Right renal pelvis (tissue), 4 donors: ENCODE results near the gene IP6K3. TPM values are rescaled to one million over a fixed set of nuclear protein-coding genes. Genes with fewer than 3 reads are reported as not detected.

Source experiments
- DNase-seq, 4 donors: peaks; one replicate each; pipeline ENCODE4 v3.0.0-alpha.2; 2013; ENCODE audit warnings: low read depth in 4 of 4, low spot score in 3 of 4, missing footprints in 1 of 4
- polyA plus RNA-seq, 4 donors: library from polyadenylated mRNA; unstranded; fragments of 120-200 nt; gene quantifications; one replicate each; pipeline ENCODE4 v1.2.1, GENCODE V29; 2013; ENCODE audit not compliant: insufficient read length in 4 of 4

The IP6K3 gene
- polyA plus RNA-seq, 4 donors, result 0.60 to 1.3 (median 0.94) TPM

GRCh38 chr6:33682341-33682740 lies 64.4 kb downstream of the IP6K3 start:
- DNase-seq, result no peak

- DNase-seq, result no peak
Measured at GRCh38 chr6:33679761-33680160, 66.9 kb downstream of the IP6K3 start.

GRCh38 chr6:33678932-33679490 lies 67.7 kb downstream of the IP6K3 start:
- no peak for DNase-seq

GRCh38 chr6:33678233-33678931 lies 68.3 kb downstream of the IP6K3 start:
- DNase-seq, result no peak

GRCh38 chr6:33677689-33678088 lies 69.0 kb downstream of the IP6K3 start:
- no peak for DNase-seq

- DNase-seq, result no peak
Measured at GRCh38 chr6:33677143-33677660, 69.5 kb downstream of the IP6K3 start.

- DNase-seq, result no peak
Measured at GRCh38 chr6:33676416-33677142, 70.1 kb downstream of the IP6K3 start.

GRCh38 chr6:33675968-33676367 lies 70.7 kb downstream of the IP6K3 start:
- DNase-seq, result no peak

- DNase-seq, result no peak
Measured at GRCh38 chr6:33673851-33674250, 72.9 kb downstream of the IP6K3 start.

GRCh38 chr6:33672808-33673207 lies 73.9 kb downstream of the IP6K3 start:
- no peak for DNase-seq

GRCh38 chr6:33671744-33672072 lies 75.0 kb downstream of the IP6K3 start:
- DNase-seq, result no peak

Other genes with a start within 250 kb of the IP6K3 start
- 10 to 100 TPM; 23.0 to 25.7 (median 24.2) TPM for gene BAK1, start 166.6 kb downstream of the IP6K3 start, polyA plus RNA-seq
- gene ITPR3, start 125.6 kb downstream of the IP6K3 start, polyA plus RNA-seq, result 1 to 10 TPM; 7.5 to 9.2 (median 8.7) TPM
- 10 to 100 TPM; 52.6 to 77.6 (median 64.5) TPM for gene UQCC2, start 35.2 kb downstream of the IP6K3 start, polyA plus RNA-seq
- 10 to 100 TPM; 61.7 to 65.0 (median 64.1) TPM for gene LEMD2, start 42.2 kb upstream of the IP6K3 start, polyA plus RNA-seq
- 1 to 10 TPM; 1.0 to 2.6 (median 1.3) TPM for gene MLN, start 57.1 kb upstream of the IP6K3 start, polyA plus RNA-seq